Kidney (tissue), 14 donors: ENCODE data around the gene NACAD. TPM values are rescaled to one million over a fixed set of nuclear protein-coding genes. Genes with fewer than 3 reads are reported as not detected.

Experiments used
- DNase-seq, 5 donors: peaks; one replicate each; pipeline ENCODE4 v3.0.0-alpha.2; 2013 to 2020
- FAIRE-seq: peaks from 2 replicates; lab custom pipeline; 2012; peaks lifted over from hg19 to GRCh38; lab: Jason Lieb, UNC
- H3K27ac ChIP-seq, 2 donors: one replicate each; pipeline ENCODE4 v1.7.0; 2013; ENCODE audit warnings: low read depth in 2 of 2, low read length in 2 of 2, inconsistent platforms in 1 of 2
- H3K27me3 ChIP-seq: one replicate; pipeline ENCODE4 v1.7.1; 2013; ENCODE audit warnings: low read length, inconsistent platforms; ENCODE audit not compliant: control insufficient read depth, insufficient read depth
- H3K36me3 ChIP-seq, 3 donors: one replicate each; pipeline versions ENCODE4 v1.7.0 to v1.7.1; 2013; ENCODE audit warnings: low read length in 3 of 3, control low read depth in 1 of 3, inconsistent platforms in 1 of 3; ENCODE audit not compliant: insufficient read depth in 3 of 3, control insufficient read depth in 2 of 3
- H3K4me1 ChIP-seq, 3 donors: one replicate each; pipeline versions ENCODE4 v1.7.0 to v1.7.1; 2013; ENCODE audit warnings: low read length in 3 of 3, inconsistent platforms in 1 of 3, low read depth in 1 of 3; ENCODE audit not compliant: control insufficient read depth in 2 of 3, insufficient read depth in 2 of 3
- H3K4me3 ChIP-seq, 3 donors: one replicate each; pipeline versions ENCODE4 v1.7.0 to v1.8.1; 2013; ENCODE audit warnings: low read length in 3 of 3, control low read depth in 1 of 3, inconsistent platforms in 1 of 3
- H3K9ac ChIP-seq, 3 donors: one replicate each; pipeline versions ENCODE4 v1.7.0 to v1.7.1; 2013; ENCODE audit warnings: low read length in 3 of 3, control low read depth in 1 of 3, inconsistent platforms in 1 of 3
- H3K9me3 ChIP-seq, 3 donors: one replicate each; pipeline versions ENCODE4 v1.7.0 to v1.7.1; 2013; ENCODE audit warnings: low read length in 3 of 3, control low read depth in 1 of 3, inconsistent platforms in 1 of 3; ENCODE audit not compliant: control insufficient read depth in 2 of 3, insufficient read depth in 1 of 3
- intact Hi-C: fragments of 100-400 bp; cut with DNase I; formaldehyde crosslinking; loops from one replicate; pipeline ENCODE4 v1.11.1; 2022
- polyA plus RNA-seq: library from polyadenylated mRNA; stranded (reverse); fragments of 350-450 nt; fragmentation: Illumina TruSeq; extraction: RNeasy Lipid Tissue Mini Kit (QIAGEN cat#74804); gene quantifications from one replicate; pipeline ENCODE4 v1.2.3, GENCODE V29; 2014; ENCODE audit warnings: low read depth, low replicate concordance; ENCODE audit not compliant: insufficient read depth
- total RNA-seq: library from RNA; stranded (reverse); fragmentation: NEBNext Ultra II Directional; extraction: Animal tissue kit (Norgen Biotek cat#: 25700); gene quantifications from one replicate; pipeline ENCODE4 v1.2.1, GENCODE V29; 2021
- TF ChIP-seq, protein P1 (sequence below): IDR thresholded peaks from 3 replicates; pipeline ENCODE4 v1.5.1; 2012; ENCODE audit warnings: mild to moderate bottlenecking, moderate library complexity, borderline replicate concordance; ENCODE audit not compliant: insufficient read depth; ENCODE audit errors: extremely low read depth
- donor health status: control.
- donor health status: control.
- donor health status: control.
- donor health status: control.
- donor health status: control.
- donor health status: DM: yes; HTN: yes; CAD: no.
- donor health status: Normal renal cell carcinoma (clear cell type).

Gene NACAD
- total and polyA plus RNA-seq, 2 donors from 2014 or later = 4.2 to 5.0 TPM

GRCh38 chr7:45065031-45065995 lies 23.5 kb downstream of the NACAD start:
- Histone ChIP-seq H3K27me3 (no peaks in the 10 kb centered on the region), H3K36me3 (peaks cover 0 to 21% (median 15%) of the 10 kb centered on the region in 3 donors), H3K9me3 (no peaks in the 10 kb centered on the region), H3K27ac (no peak overlapping the region), H3K4me1 (no peaks in the 10 kb centered on the region), H3K9ac (no peak overlapping the region), H3K4me3 (no peak overlapping the region)
- FAIRE-seq = no peak
- DNase-seq = no peak
- intact Hi-C loops = no loop called here
- TF ChIP-seq, protein P1, sequence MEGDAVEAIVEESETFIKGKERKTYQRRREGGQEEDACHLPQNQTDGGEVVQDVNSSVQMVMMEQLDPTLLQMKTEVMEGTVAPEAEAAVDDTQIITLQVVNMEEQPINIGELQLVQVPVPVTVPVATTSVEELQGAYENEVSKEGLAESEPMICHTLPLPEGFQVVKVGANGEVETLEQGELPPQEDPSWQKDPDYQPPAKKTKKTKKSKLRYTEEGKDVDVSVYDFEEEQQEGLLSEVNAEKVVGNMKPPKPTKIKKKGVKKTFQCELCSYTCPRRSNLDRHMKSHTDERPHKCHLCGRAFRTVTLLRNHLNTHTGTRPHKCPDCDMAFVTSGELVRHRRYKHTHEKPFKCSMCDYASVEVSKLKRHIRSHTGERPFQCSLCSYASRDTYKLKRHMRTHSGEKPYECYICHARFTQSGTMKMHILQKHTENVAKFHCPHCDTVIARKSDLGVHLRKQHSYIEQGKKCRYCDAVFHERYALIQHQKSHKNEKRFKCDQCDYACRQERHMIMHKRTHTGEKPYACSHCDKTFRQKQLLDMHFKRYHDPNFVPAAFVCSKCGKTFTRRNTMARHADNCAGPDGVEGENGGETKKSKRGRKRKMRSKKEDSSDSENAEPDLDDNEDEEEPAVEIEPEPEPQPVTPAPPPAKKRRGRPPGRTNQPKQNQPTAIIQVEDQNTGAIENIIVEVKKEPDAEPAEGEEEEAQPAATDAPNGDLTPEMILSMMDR = no peak

GRCh38 chr7:45064047-45064725 lies 24.6 kb downstream of the NACAD start:
- H3K27me3 ChIP-seq = no peaks in the 10 kb centered on the region
- TF ChIP-seq, protein P1 = no peak
- peaks cover 0 to 17% (median 7%) of the 10 kb centered on the region in 3 donors for H3K36me3 ChIP-seq
- no peak overlapping the region for H3K4me3 ChIP-seq
- no peaks in the 10 kb centered on the region for H3K9me3 ChIP-seq
- no peak overlapping the region for H3K27ac ChIP-seq
- no peaks in the 10 kb centered on the region for H3K4me1 ChIP-seq
- DNase-seq (peak in 1 of 5 donors; percentile 52), FAIRE-seq (no peak)
- H3K9ac ChIP-seq = no peak overlapping the region
- intact Hi-C loops = no loop called here

DNA sequence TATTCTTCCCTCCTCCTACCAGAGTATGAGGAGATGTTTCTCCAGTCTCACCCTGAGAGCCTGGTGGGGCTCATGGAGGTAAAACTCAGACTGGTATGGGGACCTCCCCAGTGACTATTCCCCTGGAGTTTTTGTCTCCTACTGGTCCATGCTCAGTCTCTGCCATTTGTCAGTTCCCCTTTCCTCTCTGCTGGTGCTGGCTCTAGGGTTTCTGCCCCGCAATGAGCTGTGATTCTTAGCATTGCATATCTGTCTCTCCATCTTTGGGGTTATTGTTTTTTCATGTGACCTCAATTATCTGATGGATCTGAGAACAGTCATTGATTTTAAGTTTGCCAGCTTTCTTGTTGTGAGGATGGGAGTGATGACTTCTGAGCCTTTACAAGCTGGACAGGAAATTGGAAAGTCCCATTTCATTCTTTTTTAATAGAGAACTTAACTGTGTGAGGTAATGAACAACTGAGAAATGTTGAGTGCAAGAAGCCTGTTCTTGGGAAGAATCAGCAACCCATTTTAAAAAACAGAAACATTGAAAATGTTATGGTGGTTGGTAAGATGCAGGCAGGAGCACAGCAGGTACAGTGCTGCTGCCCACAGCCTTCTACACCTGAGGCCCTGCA lies 26.9 kb downstream of the NACAD start:
- Histone ChIP-seq H3K4me1 (no peaks in the 10 kb centered on the region), H3K9ac (no peak overlapping the region), H3K27ac (no peak overlapping the region), H3K27me3 (no peaks in the 10 kb centered on the region), H3K4me3 (no peak overlapping the region), H3K36me3 (peaks cover 0 to 15% (median 0%) of the 10 kb centered on the region in 3 donors), H3K9me3 (no peaks in the 10 kb centered on the region)
- FAIRE-seq (no peak), DNase-seq (no peak)
- intact Hi-C loops = no loop called here
- TF ChIP-seq, protein P1 = no peak
